Measurements from ENCODE around the gene GAS7. TPM values are rescaled to one million over a fixed set of nuclear protein-coding genes. Genes with fewer than 3 reads are reported as not detected.
A peak's percentile ranks its signal among the peaks of the same experiment; 100 is the strongest.

GAS7 gene
- total RNA-seq, 2 donors from 2014 or later, result 79.7 to 113 TPM

DNA sequence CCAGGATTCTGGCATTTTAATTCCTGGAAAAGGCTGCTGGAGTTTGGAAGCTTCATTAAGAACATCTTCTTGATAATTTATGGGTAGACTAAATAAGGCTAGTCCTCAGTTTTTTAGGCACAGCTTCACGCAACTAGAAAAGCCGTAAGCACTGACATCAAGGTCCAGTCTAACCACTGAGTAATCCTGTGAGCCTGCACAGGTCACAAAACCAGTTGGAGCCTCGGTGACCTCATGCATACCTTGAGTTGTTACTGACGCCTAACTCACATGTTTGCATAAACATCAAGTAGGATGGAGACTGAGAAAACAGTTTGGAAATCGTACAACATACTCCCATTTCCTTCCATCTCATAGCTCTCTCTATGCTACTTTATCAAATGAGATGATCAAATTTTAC, 229.5 kb downstream of the GAS7 start:
- H3K4me1 ChIP-seq, result peaks cover 0 to 17% of the 10 kb centered on the region in 2 donors
- H3K36me3 ChIP-seq, result no peaks in the 10 kb centered on the region
- no peak for DNase-seq (ENCODE audit: low spot score)

DNA sequence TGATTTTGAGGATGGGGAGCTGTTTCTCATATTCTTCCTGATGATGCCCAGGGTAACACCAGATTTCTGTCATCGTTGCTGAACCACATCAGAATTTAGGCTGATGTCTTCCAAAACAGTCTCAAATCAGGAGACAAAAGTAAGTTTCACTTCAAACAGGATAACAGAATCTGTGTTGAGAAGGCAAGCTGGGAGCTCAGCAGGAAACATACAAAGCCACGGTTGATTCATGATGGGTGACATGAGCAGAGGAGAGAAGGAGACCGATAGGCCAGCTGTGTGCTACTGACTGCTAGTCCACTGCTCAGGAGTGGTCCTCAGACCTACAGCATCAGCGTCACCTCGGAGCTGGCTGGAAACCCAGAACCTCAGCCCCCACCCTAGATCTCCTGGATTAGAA, 230.4 kb downstream of the GAS7 start:
- Histone ChIP-seq H3K27ac (no peak overlapping the region), H3K4me1 (peaks cover 0 to 14% of the 10 kb centered on the region in 2 donors), H3K27me3 (no peaks in the 10 kb centered on the region), H3K9me3 (no peaks in the 10 kb centered on the region), H3K4me3 (no peak overlapping the region), H3K36me3 (no peaks in the 10 kb centered on the region)
- TF ChIP-seq, protein P1, sequence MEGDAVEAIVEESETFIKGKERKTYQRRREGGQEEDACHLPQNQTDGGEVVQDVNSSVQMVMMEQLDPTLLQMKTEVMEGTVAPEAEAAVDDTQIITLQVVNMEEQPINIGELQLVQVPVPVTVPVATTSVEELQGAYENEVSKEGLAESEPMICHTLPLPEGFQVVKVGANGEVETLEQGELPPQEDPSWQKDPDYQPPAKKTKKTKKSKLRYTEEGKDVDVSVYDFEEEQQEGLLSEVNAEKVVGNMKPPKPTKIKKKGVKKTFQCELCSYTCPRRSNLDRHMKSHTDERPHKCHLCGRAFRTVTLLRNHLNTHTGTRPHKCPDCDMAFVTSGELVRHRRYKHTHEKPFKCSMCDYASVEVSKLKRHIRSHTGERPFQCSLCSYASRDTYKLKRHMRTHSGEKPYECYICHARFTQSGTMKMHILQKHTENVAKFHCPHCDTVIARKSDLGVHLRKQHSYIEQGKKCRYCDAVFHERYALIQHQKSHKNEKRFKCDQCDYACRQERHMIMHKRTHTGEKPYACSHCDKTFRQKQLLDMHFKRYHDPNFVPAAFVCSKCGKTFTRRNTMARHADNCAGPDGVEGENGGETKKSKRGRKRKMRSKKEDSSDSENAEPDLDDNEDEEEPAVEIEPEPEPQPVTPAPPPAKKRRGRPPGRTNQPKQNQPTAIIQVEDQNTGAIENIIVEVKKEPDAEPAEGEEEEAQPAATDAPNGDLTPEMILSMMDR (IDR thresholded peaks at IDR 0.05), result no peak
- no peak for DNase-seq (ENCODE audit: low spot score)

More for the DNA sequence above, 229.5 kb downstream of the GAS7 start:
- H3K4me3 ChIP-seq, result no peak overlapping the region
- TF ChIP-seq, protein P1 (IDR thresholded peaks at IDR 0.05), result no peak
- H3K9me3 ChIP-seq, result no peaks in the 10 kb centered on the region
- H3K27ac ChIP-seq, result no peak overlapping the region
- H3K27me3 ChIP-seq, result no peaks in the 10 kb centered on the region

DNA sequence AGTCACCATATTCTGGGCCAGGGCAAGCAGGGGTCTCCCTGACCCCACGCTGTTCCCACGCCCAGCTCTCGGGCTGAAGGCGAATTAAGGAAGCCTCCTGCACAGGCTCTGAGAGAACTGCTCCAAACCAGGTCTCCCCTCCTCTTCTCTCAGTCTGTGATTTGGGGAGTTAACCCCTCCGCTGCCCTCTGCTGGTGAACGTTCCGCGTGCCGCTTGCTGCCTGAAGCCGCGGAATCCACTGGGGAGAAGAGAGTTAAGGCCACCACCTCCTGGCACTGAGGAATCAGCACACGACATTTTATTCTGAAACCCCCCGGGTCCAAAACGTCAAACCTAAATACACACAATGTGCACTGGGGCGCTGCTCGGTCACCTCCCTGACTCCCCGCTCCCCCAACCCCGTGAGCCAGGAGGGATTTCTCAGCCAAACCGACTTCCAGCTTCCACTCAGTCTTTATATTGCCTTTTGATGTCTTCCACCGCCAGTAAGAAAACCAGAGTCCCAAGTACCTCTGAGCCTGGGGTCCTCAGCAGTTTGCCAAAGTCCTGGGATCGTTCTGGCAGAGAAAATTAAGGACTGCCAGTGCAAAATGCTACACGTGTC, 238.9 kb downstream of the GAS7 start:
- TF ChIP-seq, protein P1 (IDR thresholded peaks at IDR 0.05), result peak in 1 of 2 donors; percentile 52
- no peak for DNase-seq (ENCODE audit: low spot score)
- no peaks in the 10 kb centered on the region for H3K9me3 ChIP-seq
- no peaks in the 10 kb centered on the region for H3K27me3 ChIP-seq
- no peak overlapping the region for H3K4me3 ChIP-seq
- peaks cover 9% of the 10 kb centered on the region for H3K36me3 ChIP-seq
- H3K27ac ChIP-seq, result no peak overlapping the region
- peaks cover 0 to 17% of the 10 kb centered on the region in 2 donors for H3K4me1 ChIP-seq

DNA sequence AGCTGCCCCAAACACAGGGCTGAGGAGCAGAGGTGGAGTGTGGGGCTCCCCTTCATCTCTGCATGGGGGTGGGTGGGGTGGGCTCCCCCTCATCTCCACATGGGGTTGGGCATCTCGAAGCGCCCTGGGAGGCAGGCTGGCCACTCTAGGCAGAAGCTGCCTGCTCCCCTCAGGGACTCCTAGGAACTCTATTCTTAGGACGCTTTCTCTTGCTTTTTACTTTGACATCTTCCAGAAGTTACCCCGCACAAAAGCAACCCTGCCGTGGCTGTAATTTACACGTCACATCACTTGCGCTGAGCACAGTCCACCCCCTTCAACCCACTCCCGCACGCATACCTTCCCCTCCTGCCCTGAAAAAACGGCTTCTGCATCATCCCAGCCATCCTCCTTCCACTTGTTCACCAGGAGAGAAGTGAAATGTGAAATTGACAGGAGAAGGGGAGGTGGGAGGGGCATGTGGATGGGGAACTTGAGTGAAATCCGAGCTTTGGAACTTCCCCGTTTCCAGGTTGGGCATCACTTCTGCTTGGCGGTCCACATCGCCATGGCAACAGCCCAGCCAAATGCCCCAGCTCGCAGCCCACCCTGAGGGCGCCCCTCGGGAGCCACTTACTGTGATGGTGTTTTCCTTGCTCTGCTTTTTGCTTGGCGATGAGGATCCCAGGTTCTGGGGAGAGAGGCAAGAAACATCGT, 239.7 kb downstream of the GAS7 start:
- no peak for DNase-seq (ENCODE audit: low spot score)
- Histone ChIP-seq H3K27me3 (no peaks in the 10 kb centered on the region), H3K4me1 (peaks cover 0 to 17% of the 10 kb centered on the region in 2 donors), H3K27ac (no peak overlapping the region), H3K9me3 (no peaks in the 10 kb centered on the region), H3K36me3 (peaks cover 9% of the 10 kb centered on the region), H3K4me3 (no peak overlapping the region)
- TF ChIP-seq, protein P1 (IDR thresholded peaks at IDR 0.05), result no peak

DNA sequence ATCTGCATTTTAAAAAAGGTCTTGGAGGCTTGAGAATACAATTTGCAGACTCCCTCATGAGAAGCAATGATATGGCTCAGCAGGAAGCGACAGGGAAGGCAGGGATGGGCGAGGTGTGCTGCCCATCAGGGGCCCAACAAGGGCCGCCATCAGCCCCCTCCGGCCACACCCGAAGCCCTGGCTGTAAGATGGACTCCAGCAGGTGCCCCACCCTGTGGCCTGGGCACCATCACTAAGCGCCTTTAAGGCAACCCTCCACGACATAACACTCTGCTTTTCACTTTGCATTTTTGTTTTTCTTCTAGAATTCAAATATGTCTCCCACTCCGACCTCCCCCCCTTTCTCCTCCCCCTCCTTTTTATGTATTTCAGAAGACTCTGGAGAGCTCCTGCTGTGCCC, 241.2 kb downstream of the GAS7 start:
- Histone ChIP-seq H3K36me3 (peaks cover 9% of the 10 kb centered on the region), H3K4me1 (peaks cover 0 to 17% of the 10 kb centered on the region in 2 donors), H3K4me3 (no peak overlapping the region), H3K27ac (no peak overlapping the region), H3K27me3 (no peaks in the 10 kb centered on the region), H3K9me3 (no peaks in the 10 kb centered on the region)
- TF ChIP-seq, protein P1 (IDR thresholded peaks at IDR 0.05), result no peak
- no peak for DNase-seq (ENCODE audit: low spot score)

Data from right atrium auricular region (tissue), 2 donors.